ENCODE measurements around the gene VAC14.

The VAC14 gene

DNA sequence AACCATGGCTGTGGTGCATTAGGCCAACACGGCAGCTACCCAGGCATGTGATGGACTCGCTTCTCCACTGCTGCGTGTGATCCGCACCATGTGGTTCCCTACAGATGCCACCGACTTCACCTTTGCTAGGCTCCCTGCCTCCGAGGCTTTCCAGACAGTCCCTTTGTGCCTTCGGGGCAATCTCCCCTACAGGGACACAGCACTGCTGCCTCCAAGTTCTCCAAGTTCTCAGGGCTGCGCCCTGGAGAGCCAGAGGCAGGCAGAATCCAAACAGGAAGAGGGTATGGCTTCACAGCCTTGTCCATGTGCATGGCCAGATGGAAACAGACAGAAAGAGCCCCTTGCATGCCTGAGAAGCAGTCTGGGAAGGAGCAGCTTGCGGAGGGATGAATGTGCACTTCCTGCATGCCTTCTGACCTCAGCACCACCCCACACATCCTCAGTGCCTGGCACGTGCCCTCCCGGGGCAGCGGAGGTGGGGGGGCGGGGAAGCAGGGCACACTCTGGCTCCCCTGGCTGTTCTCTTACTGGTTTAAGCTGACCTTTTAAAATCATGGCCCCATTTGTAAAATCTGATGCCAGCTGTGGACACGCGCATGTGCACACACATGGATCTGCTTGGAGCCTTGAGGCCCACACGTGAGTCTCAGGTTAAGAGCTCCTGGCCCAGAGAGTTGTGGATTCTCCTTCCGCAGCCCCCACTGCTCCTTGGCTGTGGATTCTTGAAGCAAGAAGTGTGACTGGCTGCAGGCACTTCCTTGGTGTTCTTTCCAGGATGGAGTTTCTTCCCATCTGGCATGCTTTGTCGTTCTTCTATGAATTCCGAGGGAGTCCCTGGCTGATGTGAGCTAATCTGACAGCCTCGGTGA lies 59.8 kb downstream of the VAC14 start:
- DNase-seq: no peak

DNA sequence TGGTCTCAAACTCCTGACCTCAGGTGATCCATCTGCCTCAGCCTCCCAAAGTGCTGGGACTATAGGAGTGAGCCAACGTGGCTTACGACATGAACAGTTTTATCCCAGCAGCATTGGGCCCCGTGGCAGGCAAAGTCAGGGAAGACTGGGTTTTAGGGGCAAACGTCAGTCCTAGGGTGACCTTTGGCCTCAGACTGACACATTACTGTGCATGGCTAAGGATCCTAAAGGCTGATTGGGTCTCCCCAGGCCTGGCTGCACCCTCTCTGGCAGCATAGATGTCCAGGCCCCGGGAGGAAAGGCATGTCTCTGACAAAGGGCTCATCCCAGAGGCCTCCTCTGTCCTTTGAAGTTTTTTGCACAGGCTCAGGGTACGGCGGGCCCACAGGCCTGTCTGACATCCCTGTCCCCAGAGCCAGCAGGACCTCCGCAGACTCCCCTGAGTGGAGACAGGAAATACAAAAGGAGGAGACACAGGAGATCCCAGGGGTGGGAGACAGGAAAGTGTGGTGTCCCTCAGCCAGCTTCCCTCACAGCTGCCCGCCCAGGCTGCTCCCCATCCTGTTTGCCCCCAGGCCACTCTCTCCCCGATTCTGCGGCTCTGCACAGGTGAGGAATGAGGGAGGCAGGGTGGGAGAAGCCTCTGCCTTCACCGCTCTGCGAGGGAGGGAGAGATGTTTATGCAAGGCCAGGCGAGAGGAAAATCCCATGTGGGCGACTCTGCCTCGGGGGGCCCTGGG lies 60.6 kb downstream of the VAC14 start:
- DNase-seq: no peak

DNA sequence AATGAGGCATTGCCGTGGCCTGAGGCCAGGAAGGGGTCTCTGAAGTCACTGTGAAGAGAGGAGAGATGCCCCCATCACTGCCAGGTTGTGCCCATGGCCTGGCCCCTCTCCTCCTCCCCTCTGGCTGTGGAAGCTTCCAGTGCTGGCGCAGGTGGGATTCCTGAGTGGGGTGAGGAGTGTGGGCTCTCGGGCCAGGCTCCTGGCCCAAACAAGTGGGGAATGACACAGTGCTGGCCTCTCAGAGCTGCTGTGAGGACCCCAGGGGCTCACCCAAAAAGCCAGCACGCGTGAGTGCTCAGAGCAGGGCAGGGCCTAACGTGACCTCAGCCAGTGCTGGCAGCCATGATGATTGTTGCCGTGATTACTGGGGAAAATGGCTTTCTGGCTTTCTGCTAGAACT lies 61.6 kb downstream of the VAC14 start:
- DNase-seq: no peak

DNA sequence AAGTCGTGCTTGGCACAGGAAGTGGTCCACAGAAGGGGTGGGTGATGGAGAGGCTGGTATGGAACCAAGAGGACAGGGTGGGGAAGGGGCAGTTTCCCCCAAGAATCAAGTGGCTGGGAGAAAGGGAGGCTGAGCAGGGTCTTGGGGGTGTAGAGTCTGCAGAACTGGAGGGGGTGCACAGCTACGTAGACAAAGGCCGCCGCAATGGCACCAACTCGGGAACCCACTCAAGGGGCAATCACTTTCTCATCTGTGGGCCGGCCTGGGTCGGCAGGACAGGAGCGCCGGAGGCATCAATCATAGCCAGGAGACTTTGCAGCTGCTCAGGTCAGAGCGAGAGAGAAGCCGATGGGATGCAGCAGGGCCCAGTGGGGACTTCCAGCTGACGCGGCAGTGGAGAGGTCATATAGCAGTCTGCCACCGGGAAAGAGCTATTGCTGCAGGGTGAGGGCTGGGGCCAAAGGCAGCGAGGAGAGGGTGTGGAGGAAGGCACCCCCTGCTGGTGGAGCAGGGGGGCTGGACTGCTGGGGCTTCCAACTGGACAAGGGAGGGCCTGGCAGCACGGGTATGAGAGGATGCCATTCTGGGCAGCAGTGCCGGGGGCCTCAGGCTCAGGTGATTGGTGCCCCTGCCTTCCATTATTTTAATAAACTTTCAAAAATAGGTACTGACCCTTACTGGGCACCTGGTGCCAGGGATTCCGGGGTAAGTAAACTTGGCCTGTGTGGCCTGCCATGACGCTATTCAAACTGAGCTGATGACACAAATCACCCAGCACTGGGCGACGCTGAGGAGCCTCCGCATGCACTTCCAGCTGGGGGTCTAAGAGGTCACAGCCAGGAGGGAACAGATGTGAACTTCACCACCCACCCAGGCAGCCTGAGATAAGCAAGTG lies 62.6 kb downstream of the VAC14 start:
- no peak for DNase-seq

DNA sequence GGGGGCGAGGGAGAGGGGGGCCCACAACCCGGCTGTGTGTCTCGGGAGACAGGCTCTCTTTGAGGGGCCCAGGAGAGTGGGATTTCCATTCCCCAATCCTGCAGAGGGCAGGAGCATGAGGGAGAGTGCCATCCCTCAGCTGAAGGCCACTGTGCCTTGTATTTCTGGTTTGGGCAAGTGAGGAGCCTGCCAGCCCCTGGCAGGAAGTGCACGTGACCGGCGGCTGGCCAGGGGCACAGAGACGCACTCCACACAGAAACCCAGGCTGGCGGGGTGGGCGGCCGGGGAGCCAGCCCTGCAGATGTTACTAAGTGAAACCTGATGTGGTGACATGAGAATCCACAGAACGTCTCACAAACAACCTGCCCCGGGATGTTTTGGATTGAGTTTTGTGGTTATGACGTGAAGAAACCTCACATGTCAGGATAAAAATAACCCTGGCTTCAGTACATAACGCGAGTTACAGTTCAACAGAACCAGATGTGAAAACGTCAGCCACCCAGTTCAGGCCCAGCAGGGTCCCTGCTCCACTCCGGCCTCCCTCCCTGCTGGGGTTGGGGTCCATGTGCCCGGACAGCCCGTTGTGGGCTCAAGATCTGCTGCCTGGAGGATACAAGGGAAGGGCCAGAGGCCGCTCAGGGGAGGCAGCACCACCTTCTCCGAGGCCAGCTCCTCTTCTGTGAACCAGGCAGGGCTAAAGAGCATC lies 63.4 kb downstream of the VAC14 start:
- peak in 1 of 2 donors; percentile 2 for DNase-seq

DNA sequence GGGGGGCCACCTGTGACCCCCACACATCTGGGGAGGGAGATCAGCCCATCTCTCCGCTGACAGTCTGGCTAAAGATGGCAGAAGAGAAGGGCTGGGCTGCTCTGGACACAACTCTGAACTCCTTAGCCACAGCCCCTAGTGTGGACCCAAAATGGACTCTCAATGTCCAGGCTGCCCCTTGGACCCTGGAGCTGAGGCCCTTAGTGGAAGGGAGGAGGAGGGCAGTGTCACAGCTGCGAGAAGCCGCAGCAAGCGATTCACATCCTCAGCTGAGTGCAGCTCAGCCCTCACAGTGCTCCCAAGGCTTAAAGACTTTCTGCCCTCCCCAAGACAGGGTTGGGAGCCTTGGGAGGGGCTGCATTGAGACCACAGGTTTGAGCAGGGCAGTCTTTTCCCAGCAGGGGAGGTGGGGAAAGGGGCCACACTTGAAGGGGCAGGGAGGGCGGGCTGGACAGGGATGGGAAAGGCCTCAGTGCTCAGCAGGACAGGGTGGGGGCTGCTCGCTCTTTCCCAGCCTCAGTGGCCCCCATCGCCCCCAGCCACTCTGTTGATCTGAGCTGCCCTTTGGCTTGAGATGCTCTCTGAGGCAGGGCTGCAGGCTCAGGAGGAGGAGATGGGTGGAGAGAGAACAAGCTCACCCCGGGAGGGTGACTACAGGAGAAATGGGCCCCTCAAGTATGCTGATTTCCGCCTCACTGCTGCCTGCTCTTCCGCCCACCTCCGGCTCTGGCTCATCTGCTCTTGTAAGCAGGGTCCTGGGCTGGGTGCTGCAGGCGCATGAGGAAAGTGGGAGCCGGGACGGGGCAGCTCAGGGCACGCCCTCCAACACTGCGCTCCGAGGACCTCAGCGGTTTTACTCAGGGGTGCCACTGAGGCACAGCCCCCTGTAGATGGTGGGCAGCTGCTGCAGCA lies 64.2 kb downstream of the VAC14 start:
- DNase-seq: no peak

DNA sequence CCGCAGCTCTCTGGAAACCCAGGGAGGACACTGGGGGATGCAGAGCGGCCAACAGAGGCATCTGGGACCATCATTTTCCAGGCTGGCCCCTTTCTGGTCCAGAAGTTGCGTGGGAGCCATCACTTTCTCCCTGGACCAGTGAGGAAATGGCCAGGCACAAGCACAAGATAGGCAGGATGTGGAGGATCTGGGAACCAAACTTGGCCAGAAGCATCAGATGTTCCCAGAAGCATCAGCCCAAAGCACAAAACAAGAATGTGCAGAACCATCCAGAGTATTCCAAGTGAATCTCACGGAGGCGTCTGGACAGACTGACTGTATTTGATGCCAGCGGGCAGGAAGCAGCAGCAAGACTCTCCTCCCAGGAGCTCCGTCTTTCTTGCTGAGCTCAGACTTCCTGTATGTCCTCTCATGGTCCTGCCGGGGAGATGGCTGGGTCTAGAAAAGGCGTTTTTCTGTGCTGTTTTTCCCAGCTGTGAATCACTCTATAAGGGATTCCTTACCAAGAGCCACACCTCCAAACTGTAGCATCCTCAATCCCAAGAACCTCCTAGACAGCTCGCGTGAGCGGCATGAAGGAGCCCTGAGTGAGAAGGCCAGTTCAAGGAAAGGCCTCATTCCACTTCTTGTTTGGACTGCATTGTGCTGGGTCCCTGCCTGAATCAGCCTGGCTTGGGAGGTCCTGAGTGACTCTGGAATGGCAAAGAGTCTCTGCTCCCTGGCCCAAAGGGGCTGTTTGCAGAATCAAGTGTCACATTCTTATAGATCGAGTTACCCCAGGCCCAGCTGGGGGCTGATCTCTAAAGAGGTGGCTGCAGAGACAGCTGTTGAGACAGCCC lies 65.6 kb downstream of the VAC14 start:
- no peak for DNase-seq

DNA sequence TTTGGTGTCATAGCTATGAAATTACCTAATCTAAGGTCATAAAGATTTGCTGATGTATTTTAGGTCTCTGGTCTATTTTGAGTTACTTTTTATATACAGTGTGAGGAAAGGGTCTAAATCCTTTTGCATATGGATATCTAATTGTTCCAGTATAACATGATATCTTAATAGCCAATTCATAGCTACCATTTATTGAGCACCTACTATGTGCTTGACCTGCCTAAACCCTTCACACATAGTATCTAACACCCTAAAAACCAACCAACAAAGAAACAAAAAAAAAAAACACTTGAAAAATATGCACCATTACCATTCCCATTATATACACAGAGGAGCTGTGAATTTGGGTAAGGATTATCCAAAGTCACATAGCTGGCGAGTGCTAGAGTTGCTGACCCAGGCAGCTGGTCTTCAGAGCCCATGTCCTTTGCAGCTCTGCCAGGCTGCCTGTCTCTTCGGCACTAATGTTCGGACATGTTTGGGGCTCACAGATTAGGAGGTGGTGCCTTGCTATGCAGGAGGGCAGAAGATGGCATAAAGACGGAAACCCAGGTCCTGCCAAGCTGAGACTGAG lies 66.3 kb downstream of the VAC14 start:
- no peak for DNase-seq

DNA sequence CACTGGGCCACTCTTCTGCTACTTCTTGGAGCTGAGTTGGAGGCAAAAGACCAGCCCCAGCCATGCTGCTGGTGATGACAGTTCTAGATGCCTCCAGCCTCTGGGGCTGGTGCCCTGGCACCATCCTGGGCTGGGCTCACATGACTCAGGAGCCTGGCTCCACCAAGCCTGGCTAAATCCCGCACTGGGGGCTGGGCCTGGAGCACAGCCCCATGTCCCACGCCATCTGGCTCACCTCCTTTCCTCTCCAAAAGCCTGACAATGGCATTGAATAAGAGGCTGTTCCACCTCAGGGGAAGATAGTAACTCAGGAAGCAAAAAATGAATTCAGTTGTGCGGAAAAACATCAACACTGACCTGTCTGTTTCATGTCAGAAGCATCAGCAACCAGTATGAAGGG lies 70.0 kb downstream of the VAC14 start:
- DNase-seq: no peak

DNA sequence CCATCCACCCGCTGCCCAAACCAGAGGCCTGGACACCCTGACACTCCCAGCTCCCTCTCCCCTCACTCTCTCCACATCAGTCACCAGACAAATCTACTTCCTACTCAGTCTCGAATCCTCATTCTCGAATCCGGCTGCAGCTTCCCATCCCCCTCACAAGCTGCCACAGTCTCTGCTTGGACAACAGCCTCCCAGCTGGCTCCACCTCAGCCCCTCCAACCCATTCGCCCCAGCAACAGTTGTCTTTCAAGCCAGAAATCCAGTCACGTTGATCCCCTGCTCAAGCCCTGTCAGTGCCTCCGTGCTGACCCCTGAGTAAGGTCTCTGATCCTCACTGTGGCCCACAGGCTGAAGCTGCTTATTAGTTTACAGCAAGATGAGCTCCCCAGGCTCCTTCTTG lies 70.9 kb downstream of the VAC14 start:
- DNase-seq: no peak

DNA sequence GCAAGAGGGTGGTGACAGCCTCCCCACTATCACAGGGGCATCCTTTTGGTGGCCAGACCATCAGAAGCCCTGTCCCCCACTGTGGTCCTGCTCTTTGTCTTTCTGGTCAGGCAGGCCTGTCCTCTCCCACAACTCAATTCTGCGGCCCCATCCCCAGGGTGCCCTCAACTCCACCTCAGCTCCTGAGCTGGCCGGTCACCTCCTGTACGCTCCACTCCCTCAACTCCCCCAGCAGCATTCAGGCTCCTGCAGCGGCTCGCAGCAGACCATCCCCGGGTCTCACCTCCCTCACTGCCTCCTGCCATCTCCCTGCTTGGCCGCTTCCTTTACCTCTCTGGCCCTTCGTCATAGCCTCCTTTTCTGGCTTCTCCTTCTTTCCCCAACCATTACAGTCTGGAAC lies 71.7 kb downstream of the VAC14 start:
- no peak for DNase-seq

DNA sequence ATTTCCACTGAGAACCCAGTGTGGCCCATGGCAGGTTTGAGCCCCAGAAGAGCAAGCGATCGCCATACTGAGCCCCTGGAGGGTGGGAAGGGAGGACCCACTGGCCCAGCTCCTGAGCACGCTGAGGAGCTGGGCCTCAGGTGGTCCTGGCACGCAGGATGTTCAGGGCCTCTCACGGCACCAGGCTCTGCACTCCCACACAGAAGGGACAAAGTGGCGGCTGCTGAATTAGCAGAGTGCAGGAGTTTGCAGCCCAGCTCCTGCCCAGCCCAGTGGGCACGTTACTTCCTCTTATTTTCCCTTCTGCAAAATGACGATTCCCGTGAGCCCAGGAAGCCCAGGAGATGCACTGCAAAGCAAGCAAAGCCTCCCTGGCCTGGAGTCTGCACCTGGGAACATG lies 72.8 kb downstream of the VAC14 start:
- no peak for DNase-seq

DNA sequence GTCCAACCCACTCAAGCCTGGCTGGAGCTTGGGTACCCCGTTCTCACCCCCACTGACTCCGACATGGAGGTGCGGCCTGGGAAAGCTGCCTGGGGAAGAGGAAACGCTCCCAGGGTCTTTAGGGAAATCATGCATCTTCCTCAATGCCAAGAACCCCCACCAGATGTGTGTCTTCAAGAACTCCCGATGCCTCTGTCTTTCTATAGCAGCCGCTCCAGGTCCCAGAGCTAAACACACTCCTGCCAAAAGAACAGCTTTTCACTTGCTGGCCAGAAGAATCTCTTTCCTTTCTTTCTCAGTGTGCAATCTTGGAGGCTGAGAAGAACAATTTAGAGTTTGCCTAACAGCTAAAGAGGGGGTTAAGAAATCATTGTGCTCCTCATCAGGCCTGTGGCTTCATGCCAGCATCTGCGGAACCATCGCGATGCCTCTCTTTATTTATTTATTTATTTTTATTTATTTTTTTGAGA lies 74.0 kb downstream of the VAC14 start:
- no peak for DNase-seq

DNA sequence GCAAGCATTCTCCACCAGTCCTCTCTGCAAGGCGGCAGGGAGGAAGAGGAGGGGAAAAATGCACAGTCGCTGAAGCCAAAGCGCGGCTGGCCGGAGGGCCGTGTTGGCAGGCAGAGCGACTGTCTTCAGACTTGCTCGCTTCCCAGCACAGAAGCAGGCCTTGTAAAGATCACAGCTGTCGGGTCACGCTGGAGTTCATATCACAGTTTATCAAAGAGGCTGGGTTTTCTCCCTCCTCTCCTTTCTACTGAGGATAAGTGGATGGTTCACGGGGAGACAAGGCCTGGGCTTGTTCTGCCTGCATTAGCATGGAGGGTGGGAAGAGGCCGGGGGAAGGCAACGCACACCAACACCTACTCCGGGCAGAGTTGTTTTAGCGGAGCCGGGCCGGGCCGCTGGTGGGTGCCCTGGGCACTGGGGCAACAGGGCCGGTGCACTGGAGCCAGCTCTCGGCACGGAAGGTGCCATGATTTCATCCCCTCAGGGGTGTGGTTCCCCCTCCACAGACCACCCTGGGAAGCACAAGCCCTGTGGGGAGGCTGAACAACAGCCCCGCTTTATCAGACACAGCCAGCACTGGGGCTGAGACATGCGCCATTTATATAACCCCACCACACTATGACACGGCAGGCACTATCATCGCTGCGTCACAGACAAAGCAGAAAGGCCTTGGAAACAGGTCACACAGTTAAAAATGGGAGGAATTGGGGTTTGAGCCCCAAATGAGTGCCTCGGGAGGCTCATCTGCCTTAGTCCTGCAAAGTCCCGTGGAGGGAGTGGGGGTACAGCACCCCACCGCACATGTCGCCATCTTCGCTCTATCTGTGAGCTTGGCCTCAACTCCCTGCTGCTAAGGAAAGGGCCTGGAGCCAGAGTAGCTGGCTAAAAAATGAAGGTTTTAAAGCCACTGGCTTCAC lies 74.8 kb downstream of the VAC14 start:
- DNase-seq: no peak

DNA sequence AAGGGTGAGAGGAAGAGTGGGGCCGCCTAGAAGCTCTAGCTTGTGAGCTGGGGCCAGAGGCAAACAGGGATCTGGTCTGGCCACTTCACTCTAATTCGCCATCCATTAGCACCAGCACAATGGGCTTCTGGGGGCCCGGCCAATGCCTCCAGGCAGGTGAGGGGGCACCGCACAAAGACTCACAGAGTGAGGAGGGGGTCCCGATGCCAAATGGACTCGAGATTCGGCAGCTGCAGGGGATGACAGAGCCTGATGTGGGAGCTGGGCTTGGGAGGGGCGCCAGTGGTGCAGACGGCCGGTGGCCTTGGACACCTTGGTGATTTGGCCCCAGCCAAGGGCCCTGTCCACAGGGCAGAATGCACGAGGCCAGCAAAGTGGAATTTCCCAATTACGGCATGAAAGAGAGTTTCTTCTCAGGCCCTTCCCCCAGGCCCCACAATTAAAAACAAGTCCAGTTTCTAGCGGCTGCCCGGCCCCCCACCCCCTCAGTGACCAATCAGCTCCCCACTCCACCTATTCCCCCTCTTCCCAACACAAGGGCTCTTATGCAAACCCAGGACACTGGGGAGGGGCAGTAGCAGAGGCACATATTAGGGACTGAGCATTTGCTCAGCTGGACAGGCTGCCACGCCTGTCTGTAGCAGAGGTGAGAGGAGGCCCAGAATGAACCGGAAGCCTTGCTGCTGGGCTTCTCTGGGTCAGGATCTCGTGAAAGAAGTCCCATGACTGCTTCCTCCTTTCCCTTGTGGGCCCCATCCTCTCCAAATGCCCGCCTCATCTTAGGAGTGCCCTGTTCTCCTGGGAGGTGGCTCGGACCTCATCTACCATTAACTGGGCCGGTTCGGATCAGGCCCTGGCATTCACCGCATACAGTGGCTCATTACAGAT lies 75.7 kb downstream of the VAC14 start:
- peak in 1 of 2 donors; percentile 20 for DNase-seq

DNA sequence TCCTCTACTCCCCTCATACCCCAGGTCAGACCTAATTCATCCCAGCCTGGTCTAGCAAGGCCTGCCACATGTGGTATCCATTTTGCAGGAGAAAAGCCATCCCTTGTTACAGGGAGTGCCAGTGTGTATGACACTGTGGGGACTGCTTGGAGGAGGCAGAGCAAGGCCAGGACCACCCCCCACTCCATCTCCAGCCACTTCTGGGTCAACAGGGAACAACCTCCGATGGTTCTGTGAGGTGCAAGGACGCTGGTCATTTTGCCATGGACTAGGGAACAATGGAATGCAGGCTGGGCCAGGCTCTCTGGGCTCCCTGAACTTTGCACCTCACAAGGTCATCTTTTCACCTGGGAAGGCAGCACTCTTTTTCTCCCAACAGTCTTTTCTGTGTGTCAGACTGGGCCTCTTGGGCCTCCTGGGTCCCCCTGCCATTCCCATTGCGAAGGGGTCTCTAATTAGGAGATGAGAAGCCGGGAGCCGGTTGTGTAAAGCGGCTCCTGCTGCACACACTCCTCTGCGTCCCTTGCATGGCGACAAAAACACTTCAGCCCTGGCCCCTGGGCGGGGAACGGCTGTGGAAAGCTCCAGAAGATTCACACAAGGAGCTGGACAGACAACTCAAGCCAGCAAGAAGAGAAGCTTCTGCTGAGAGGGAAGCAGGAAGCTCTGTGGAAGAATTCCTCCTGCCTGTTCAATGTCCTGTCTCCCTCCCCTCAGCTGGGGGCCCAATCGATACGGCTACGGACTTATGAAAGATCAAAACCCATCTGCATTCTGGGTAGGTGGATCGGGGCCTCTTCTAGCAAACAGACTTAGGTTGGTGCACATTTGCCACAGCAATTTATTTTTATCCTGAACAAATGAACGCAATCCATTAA lies 76.6 kb downstream of the VAC14 start:
- no peak for DNase-seq

DNA sequence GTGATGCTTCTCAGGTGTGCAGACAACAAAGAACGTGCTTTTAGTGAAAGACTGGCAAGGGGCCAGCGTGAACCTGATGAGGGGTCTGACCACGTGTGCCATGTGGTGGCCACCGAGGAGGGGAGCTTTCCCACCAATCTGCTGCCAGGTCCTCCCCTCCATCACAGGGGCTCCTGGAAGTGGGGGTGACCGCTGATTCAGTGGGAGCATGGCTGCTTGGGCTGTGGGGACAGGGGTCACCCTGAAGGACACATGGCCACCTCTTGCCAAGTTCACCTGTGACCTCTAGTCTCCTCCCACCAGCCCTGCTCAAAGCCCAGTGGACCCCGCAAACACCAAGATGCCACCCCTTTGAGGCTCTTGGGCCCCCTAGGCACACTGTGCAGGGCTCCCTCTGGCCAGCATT lies 77.2 kb downstream of the VAC14 start:
- no peak for DNase-seq

All from inflammatory macrophage treated with lipopolysaccharide for 1 hour (primary cell).